Superior temporal gyrus (tissue), 1 donor: ENCODE data around the gene FIG4.
"Not testable (repeated sequence)": the region's sequence is repeated elsewhere in the genome, so short reads cannot be mapped to it uniquely, and the experiment has no call there.

Experiments
- DNase-seq: peaks from one replicate; pipeline ENCODE4 v3.0.0-alpha.2; 2016; ENCODE audit errors: extremely low spot score

Gene FIG4

GRCh38 chr6:109794201-109794923 lies 103.3 kb downstream of the FIG4 start:
- no peak for DNase-seq

DNA sequence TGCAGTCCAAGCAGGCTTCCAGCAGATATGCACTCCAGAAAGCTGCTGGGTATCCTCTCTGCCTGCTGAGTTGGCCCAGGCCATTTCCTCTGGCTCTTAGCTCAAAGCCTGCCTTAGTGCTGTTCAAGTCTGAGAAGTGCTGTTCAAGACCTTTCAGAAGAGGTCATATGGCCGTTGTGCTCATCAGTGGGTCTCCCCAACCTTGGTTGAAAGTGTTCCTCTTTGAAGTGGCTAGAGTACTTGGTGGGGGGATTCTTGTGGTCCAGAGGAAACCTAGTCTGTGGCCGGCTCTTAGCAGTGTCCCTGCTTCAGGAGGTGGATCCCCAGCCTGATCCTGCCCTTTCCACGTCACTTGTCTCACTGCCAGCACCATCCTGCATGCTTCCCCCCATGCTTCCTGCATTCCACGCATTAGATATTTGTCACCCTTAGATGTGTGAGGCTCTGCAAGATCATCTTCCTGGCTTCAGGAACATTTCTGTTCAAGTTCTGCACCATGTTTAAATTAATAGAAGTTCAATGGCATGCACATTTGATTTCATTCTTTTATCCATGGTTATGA lies 105.0 kb downstream of the FIG4 start:
- DNase-seq: no peak

- DNase-seq: no peak
Measured at GRCh38 chr6:109799129-109799528, 108.0 kb downstream of the FIG4 start.

DNA sequence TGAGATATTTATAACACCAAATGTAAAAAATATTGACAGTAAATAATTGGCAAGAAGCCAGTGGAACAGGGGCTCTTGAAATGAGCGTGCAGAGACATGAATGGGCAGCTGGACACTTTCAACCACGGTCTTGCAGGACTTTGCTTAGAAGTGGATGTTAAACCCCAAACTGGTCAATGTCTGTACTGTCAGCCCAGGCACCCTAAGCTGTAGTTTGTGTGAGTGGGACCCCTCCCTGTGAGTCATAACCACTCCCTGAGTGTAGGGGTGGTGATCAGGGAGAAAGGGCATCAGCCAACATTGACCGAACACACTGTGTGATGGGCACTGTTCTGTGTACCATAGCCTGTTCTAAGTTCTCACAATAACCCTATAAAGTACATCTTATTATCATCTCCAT lies 108.6 kb downstream of the FIG4 start:
- no peak for DNase-seq

GRCh38 chr6:109800771-109801170 lies 109.7 kb downstream of the FIG4 start:
- no peak for DNase-seq

DNA sequence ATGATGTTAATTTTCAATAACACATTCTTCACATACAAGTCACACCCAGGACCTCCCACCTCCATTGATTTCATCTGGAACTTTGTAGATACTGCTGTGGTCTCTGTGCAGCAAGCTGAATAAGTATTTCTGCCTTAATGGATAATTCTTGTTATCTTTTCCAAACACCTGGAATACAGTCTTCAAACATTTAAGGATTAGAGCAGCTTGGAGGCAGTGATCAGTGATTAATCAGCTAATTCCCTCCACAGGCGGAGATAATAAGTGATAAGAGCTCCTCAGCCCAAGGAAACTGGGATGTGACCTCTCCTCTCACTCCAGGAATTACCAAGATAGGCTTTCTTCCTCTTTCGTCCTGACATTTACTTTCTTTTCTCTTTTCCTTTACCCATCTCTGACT lies 110.7 kb downstream of the FIG4 start:
- no peak for DNase-seq

DNA sequence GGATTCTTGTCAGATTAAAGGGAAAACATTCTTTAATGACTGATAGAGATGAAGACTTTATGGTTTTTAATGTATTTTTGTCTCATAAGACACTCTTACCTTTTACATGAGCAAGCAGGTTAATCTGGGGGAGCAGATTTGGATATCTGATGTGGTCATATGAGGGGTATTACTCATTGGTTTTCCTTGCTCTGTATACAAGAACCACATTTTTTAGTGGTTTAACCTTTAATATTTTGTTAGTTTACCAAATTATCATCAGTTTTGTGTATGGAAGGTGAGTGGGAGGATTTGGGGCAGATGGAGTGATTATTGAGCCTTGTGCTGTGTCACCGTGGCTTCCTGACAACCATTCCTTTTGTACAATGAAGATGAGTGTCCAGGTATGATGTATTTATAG lies 112.9 kb downstream of the FIG4 start:
- DNase-seq: no peak

DNA sequence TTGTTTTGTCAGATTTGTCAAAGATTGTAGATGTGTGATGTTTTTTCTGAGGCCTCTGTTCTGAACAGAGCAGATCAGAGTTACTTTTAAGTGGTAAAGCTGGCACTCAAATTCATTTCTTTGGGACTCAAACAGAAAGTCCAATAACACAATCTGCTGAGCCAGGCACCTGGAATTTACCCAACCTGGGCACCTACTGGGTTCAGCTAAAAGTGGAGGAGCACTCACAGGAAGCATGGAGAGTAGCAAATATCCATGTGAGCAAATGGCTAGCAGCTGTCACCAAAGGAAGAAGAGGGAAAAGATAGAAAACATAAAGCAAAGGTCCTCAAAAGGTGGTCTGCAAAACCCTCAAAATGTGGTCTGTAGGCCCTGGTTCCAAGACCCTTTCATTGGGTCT lies 116.8 kb downstream of the FIG4 start:
- no peak for DNase-seq

DNA sequence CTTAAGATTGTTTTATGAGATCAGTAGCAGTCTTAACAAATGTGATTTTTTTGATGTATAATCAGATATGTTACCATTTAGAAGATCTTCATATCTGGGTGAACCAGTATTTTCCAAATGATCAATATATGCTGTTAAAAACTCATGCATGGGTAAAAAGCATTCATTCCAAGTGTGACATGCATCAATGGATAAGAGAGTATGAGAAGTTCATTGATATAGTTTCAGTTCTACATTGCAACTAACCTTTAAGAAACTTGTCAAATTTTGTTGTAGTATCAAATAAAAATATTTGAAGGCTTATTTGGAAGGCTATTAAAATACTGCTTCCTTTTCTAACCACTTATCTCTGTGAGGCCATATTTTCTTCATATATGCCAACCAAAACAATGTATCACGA lies 117.7 kb downstream of the FIG4 start:
- no peak for DNase-seq

GRCh38 chr6:109815054-109815453 lies 124.0 kb downstream of the FIG4 start:
- no peak for DNase-seq

DNA sequence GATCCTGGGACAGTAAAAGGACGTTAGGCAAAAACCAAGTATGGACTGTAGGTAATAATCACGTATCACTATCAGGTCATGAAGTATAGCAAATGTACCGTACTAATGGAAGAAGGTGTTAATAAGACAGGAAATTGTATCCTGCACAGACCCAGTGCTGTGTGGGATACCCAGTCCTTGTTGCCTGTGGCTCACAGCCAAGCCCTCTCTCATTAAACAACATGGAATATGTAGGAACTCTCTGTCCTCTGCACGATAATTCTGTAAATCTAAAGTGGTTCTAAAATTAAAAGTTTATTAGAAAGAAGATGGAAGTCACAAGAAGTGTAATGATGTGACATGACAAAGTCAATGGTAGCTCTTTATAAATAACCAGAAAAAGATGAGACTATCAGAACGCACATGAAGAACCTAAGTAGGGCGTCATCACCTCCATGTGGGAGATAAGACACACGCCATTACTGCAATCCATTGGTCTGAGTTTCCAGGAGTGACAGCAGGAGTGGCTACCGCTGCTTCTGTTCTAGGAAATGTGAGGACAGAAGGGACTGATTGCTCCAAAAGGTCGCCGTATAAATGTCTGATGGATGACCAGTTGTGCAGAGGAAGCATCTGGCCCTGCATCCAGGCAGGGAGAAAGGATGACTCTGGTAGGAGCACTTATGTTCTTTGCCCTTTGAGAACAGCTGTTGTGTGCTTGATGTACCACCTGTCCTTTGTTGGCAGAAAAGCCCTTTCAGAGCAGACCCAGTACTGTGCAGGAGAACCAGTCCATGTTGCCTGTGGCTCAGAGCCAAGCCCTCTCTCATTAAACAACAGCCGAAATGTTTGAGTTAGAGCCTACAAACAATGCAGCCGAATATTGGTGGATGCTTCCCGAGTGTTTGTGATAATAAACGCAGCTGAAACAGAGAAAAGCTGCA lies 125.6 kb downstream of the FIG4 start:
- DNase-seq: no peak

DNA sequence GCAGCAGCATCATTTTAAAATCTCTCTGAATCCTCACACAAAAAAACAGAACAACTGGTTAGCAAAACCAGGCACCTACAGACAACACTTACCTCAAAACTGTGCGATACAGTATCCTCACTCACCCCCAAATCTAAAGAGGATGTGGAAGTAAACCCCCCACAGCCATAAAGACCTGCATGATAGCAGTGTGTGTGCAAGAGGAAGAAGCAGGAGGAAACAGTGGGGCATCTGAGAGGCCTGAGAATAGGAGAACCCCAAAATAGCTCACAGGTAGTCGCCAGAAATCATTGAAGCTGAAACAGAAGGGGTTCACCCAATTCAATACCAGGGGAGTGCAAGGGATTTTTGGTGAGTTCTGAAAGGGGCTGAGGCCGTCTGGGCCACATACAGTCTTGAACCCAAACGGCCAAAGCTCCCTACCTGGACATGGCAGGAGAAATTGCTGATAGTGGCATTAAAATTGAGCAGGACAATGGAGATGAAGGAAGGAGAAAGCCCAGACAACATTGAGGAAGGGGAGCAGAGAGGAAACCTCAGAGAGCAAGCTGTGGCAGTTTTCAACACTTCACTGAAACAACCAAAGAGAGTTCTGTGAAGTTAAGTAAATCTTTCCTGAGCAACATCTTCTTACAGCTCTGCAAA lies 129.7 kb downstream of the FIG4 start:
- no peak for DNase-seq

DNA sequence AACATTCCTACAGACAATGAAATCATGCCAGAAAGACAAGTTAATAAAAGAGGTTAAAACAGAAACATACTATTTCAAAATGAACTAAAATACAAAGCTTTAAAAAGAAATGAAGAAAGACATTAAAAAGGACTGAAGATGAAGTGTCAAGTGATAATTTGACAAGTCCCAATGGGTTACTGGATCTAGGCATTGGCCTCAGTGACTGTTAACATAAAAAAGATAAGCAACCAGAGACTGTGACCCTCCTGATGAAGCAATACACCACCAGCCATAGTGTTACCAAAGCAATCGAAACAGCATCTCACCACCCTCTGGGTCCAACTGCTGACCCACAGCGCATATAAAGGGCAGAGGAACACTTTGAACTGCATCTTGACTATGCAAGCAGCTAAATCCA lies 130.3 kb downstream of the FIG4 start:
- DNase-seq: no peak

DNA sequence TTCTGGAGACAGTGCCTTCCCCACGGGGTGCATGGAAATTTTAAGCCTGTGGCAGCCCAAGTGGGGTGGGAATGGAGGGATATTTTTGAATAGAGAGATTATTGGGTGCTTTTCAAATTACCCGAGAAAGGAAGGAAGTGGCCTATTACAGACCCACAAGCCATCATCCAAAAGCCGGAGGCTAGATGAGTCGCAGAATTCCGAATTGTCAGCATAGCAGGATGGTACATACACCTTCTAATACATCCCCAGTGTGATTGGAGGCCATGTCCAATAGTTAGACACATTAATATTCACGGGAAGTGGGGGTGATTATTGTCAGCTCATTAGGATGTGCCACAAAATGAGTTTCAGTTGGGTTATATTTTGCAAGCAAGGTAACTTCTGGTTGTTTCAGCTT lies 133.0 kb downstream of the FIG4 start:
- no peak for DNase-seq

- no peak for DNase-seq
Measured at GRCh38 chr6:109826551-109826950, 135.5 kb downstream of the FIG4 start.

GRCh38 chr6:109831352-109831751 lies 140.3 kb downstream of the FIG4 start:
- not testable (repeated sequence) for DNase-seq

DNA sequence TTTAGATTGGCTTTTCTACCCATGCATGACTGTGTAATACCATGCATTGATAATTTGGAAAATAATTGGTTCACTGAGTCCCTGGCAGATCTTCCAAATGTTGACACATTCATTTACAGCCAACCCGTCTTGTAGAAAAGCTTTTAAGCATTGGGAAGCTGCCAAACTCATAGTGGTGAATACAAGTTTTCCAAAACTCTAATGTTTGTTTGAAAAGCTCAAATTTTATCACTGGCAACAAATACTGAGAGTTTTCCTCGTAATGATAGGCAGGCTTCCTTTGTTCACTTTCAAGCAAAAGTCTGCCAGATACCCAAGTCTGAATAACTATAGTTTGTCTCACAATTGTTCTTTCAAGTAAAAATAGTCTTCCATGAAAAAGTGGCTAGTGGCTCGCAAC lies 143.0 kb downstream of the FIG4 start:
- no peak for DNase-seq

GRCh38 chr6:109834595-109835437 lies 143.7 kb downstream of the FIG4 start:
- no peak for DNase-seq

GRCh38 chr6:109840034-109840433 lies 148.9 kb downstream of the FIG4 start:
- no peak for DNase-seq

- no peak for DNase-seq
Measured at GRCh38 chr6:109840796-109841195, 149.7 kb downstream of the FIG4 start.

- no peak for DNase-seq
Measured at GRCh38 chr6:109841869-109842268, 150.8 kb downstream of the FIG4 start.
